Mucosa of stomach (tissue), 1 donor: ENCODE results near the gene SLFN5.
"Not testable (repeated sequence)": the region's sequence is repeated elsewhere in the genome, so short reads cannot be mapped to it uniquely, and the experiment has no call there.

Experiments used
- H3K27me3 ChIP-seq: one replicate; pipeline ENCODE4 v1.7.0; 2013; ENCODE audit warnings: mild to moderate bottlenecking, low read length; ENCODE audit not compliant: control insufficient read depth, insufficient read depth
- H3K36me3 ChIP-seq: one replicate; pipeline ENCODE4 v1.7.0; 2013; ENCODE audit warnings: low read length; ENCODE audit not compliant: control insufficient read depth, insufficient read depth
- H3K4me1 ChIP-seq: one replicate; pipeline ENCODE4 v1.7.0; 2013; ENCODE audit warnings: mild to moderate bottlenecking, low read length; ENCODE audit not compliant: control insufficient read depth, insufficient read depth
- H3K4me3 ChIP-seq: one replicate; pipeline ENCODE4 v1.7.0; 2013; ENCODE audit warnings: low read length
- H3K9ac ChIP-seq: one replicate; pipeline ENCODE4 v1.7.0; 2013; ENCODE audit warnings: mild to moderate bottlenecking, low read length, moderate library complexity
- H3K9me3 ChIP-seq: one replicate; pipeline ENCODE4 v1.7.0; 2013; ENCODE audit warnings: mild to moderate bottlenecking, low read length, moderate library complexity; ENCODE audit not compliant: control insufficient read depth
- donor health status: Pancreatic carcinoma.

The SLFN5 gene

DNA sequence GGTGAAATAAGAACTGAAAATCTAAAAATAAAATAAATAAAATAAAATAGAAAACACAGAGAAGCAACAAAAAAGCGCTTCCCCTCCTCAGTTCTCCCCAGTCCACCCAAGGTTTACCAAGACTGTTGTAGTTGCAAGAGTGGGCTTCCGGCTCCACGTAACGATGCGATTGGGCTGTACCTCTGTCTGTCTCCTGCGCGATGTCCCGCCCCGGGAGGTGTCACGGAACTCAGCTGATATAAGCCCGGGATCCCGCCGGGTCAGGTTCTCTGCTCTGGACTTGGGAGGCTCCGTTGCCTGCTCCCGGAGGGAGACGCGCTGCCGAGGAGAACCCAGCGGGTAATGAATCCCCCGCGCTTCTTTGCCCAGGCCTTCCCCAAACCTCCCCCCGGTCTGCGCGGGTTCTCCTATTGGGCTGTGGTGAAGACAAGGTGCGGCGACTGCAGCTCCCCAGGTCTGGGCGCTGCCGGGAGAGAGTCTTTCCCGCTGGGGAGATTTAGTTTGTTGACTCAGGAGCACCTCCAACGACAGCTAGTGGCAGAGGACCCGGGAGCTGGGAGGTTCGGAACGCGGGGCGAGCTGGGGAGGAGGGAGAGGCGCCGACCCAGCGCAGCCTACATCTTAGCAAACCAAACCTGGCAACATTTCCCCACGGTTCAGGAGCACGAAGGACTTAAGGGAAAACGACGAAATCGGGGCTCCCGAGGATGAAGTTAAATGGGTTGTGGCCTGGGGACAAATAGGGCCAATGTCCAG, at the start of gene SLFN5:
Gene SLFN5 (plus strand): TSS at position 268 of the 756 bp plus-strand sequence. CDS start 15,619 bp downstream, outside the sequence.
- H3K4me3 ChIP-seq, result peak within 1 kb of the TSS; percentile 36
- no peaks in the 10 kb centered on the region for H3K27me3 ChIP-seq
- peaks cover 19% of the 10 kb centered on the region for H3K4me1 ChIP-seq
- H3K9ac ChIP-seq, result peak within 1 kb of the TSS; percentile 92
- H3K9me3 ChIP-seq, result no peaks in the 10 kb centered on the region
- H3K36me3 ChIP-seq, result no peaks in the 10 kb centered on the region

DNA sequence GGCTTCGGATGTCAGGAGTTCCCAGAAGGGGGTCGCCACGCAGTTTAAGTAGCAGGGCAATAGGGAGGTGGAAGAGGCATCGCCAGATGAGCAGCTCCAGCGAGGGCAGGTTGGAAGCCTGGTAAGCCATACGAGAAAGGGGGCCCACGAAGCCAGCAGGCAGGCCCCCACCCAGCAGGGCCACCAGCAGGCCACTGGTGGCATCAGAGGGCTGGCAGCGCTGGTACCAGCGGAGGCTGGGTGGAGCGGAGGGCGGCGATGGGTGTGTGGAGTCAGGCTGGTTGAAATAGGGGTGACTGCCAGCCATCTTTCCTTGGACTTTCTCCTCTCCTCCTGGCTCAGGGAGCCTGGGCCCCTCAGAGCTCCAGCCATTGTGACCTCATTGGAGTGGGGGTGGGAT, 48.9 kb upstream of the SLFN5 start, which contains the start of gene SLC35G3:
Gene SLC35G3 (minus strand): TSS at position 393 of the 400 bp plus-strand sequence. CDS start 86 bp downstream, at position 307.
- H3K4me1 ChIP-seq, H3K36me3 ChIP-seq, H3K27me3 ChIP-seq, H3K9me3 ChIP-seq, H3K9ac ChIP-seq, H3K4me3 ChIP-seq: not testable (repeated sequence)

DNA sequence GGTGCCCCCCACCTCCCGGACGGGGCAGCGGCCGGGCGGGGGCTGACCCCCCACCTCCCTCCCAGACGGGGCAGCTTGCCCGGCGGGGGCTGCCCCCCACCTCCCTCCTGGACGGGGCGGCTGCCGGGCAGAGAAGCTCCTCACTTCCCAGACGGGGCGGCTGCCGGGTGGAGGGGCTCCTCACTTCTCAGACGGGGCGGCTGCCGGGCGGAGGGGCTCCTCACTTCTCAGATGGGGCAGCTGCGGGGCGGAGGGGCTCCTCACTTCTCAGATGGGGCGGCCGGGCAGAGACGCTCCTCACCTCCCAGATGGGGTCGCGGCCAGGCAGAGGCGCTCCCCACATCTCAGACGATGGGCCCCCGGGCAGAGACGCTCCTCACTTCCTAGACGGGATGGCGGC, 47.8 kb upstream of the SLFN5 start:
- H3K9me3 ChIP-seq, H3K4me1 ChIP-seq, H3K4me3 ChIP-seq, H3K27me3 ChIP-seq, H3K9ac ChIP-seq, H3K36me3 ChIP-seq: not testable (repeated sequence)

DNA sequence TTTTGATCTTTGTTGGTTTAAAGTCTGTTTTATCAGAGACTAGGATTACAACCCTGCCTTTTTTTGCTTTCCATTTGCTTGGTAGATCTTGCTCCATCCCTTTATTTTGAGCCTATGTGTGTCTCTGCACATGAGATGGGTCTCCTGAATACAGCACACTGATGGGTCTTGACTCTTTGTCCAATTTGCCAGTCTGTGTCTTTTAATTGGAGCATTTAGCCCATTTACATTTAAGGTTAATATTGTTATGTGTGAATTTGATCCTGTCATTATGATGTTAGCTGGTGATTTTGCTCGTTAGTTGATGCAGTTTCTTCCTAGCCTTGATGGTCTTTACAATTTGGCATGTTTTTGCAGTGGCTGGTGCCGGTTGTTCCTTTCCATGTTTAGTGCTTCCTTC, 40.3 kb upstream of the SLFN5 start:
- H3K36me3 ChIP-seq, H3K9me3 ChIP-seq, H3K4me3 ChIP-seq, H3K9ac ChIP-seq, H3K4me1 ChIP-seq, H3K27me3 ChIP-seq: not testable (repeated sequence)

DNA sequence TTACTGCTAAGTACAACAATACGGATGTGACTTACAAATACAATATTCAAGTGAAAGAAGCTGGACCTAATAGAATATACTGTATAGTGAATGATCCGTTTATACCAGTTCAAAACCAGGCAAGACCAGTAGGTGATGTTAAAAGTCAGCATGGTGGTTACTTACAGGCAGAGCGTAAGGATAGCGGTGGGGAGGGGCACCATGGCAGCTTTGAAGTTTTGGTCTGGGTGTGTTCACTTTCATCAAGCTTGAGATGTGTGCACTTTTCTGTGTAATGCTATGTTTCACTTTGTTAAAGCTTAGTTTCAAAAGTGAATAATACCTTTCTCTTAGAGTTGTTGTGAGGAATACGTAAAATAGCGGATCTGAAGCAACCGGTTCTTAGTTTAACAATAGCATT, 32.1 kb upstream of the SLFN5 start:
- Histone ChIP-seq H3K9me3 (no peaks in the 10 kb centered on the region), H3K27me3 (peaks cover 5% of the 10 kb centered on the region), H3K36me3 (no peaks in the 10 kb centered on the region), H3K4me3 (no peak overlapping the region), H3K4me1 (no peaks in the 10 kb centered on the region), H3K9ac (no peak overlapping the region)

GRCh38 chr17:35212668-35213067, 30.2 kb upstream of the SLFN5 start:
- no peak overlapping the region for H3K9ac ChIP-seq
- H3K36me3 ChIP-seq, result no peaks in the 10 kb centered on the region
- H3K4me3 ChIP-seq, result no peak overlapping the region
- H3K4me1 ChIP-seq, result no peaks in the 10 kb centered on the region
- peaks cover 5% of the 10 kb centered on the region for H3K27me3 ChIP-seq
- no peaks in the 10 kb centered on the region for H3K9me3 ChIP-seq

- H3K9me3 ChIP-seq, result no peaks in the 10 kb centered on the region
- no peaks in the 10 kb centered on the region for H3K36me3 ChIP-seq
- no peak overlapping the region for H3K4me3 ChIP-seq
- H3K9ac ChIP-seq, result no peak overlapping the region
- H3K4me1 ChIP-seq, result no peaks in the 10 kb centered on the region
- peaks cover 5% of the 10 kb centered on the region for H3K27me3 ChIP-seq
Observed at GRCh38 chr17:35213412-35213940, 29.4 kb upstream of the SLFN5 start.

DNA sequence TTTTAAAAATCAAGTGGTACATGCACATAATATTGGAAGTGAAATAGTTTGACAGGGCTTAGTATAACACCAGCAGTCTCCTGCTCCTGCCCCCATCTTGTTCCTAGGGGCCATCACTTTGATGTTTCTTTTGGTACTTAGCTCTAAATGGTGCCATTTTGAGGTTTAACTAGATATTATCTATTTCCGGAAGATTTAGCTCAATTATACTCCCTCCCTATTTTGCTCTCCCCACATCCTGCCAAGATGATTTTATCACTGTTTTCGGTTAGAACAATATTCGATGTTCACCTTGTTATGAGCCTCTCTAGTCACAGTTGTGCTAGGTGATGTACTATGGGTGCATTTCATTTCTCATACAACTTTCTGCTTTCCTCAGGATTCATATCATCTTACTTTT, 28.7 kb upstream of the SLFN5 start:
- H3K4me3 ChIP-seq, result no peak overlapping the region
- no peaks in the 10 kb centered on the region for H3K4me1 ChIP-seq
- peaks cover 5% of the 10 kb centered on the region for H3K27me3 ChIP-seq
- H3K9ac ChIP-seq, result no peak overlapping the region
- H3K9me3 ChIP-seq, result no peaks in the 10 kb centered on the region
- H3K36me3 ChIP-seq, result no peaks in the 10 kb centered on the region

GRCh38 chr17:35214631-35215273, 28.1 kb upstream of the SLFN5 start:
- Histone ChIP-seq H3K9ac (no peak overlapping the region), H3K4me1 (no peaks in the 10 kb centered on the region), H3K27me3 (peaks cover 5% of the 10 kb centered on the region), H3K9me3 (no peaks in the 10 kb centered on the region), H3K36me3 (no peaks in the 10 kb centered on the region), H3K4me3 (no peak overlapping the region)

DNA sequence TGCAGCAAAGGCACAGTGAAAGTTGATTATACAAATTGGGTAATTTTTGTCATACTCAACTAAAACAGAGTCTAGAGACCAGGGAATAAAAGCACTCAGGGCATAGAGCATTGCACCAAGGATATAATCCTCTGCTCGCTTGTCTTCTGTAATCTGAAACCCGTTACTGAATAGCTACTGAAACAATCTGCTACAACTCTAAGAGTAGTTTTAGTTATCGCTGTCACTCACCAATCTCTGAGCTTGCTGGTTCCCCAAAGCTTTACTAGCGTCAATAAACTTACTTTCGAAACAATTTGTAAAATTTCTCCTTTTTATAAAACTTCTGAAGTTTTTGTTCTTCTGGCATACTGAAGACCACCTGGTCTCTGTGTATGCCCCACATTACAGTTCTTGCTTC, 25.8 kb upstream of the SLFN5 start:
- H3K36me3 ChIP-seq, result no peaks in the 10 kb centered on the region
- no peak overlapping the region for H3K4me3 ChIP-seq
- H3K9me3 ChIP-seq, result no peaks in the 10 kb centered on the region
- H3K9ac ChIP-seq, result no peak overlapping the region
- H3K4me1 ChIP-seq, result no peaks in the 10 kb centered on the region
- peaks cover 5% of the 10 kb centered on the region for H3K27me3 ChIP-seq

DNA sequence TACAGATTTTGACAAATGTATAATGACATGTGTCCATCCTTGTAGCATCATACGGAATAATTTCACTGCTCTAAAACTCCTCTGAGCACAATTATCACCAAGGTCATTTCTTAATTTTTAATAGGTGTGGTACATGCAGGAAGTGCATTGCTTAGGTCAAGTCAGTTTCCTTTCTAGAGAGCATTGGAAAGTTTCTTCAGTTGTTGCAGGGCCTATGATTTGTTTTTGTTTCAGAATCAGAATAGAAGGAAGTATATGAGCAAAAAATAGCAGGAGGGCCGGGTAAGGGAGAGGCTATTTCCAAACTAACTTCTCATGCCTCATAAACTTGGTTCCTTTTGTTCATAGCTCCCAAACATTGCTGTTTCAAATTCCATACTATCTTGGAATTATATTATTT, 24.0 kb upstream of the SLFN5 start:
- Histone ChIP-seq H3K4me3 (no peak overlapping the region), H3K9me3 (no peaks in the 10 kb centered on the region), H3K4me1 (no peaks in the 10 kb centered on the region), H3K36me3 (no peaks in the 10 kb centered on the region), H3K27me3 (peaks cover 5% of the 10 kb centered on the region), H3K9ac (no peak overlapping the region)

- H3K9me3 ChIP-seq, result no peaks in the 10 kb centered on the region
- H3K4me1 ChIP-seq, result no peaks in the 10 kb centered on the region
- no peak overlapping the region for H3K4me3 ChIP-seq
- H3K36me3 ChIP-seq, result no peaks in the 10 kb centered on the region
- H3K9ac ChIP-seq, result no peak overlapping the region
- H3K27me3 ChIP-seq, result no peaks in the 10 kb centered on the region
Observed at GRCh38 chr17:35222452-35222851, 20.4 kb upstream of the SLFN5 start.
